Lower lobe of right lung (tissue), 2 donors: Measurements from ENCODE around the gene CALR3. TPM values are rescaled to one million over a fixed set of nuclear protein-coding genes. Genes with fewer than 3 reads are reported as not detected.
"Not testable (repeated sequence)": the region's sequence is repeated elsewhere in the genome, so short reads cannot be mapped to it uniquely, and the experiment has no call there.

Experiments
- ATAC-seq, 2 donors: fragments of 200-7000 bp; cut with Tn5 transposase; one replicate each; pipeline ENCODE4 v1.9.1; 2020 to 2022; ENCODE audit warnings: mild to moderate bottlenecking in 2 of 2, moderate library complexity in 2 of 2
- DNase-seq: peaks from one replicate; pipeline ENCODE4 v3.0.0-alpha.2; 2020
- H3K27ac ChIP-seq: fragments of 200-600 bp; one replicate; pipeline ENCODE4 v1.8.0; 2022
- H3K27me3 ChIP-seq: fragments of 200-600 bp; one replicate; pipeline ENCODE4 v1.8.0; 2022; ENCODE audit warnings: low read depth
- H3K36me3 ChIP-seq: fragments of 200-600 bp; one replicate; pipeline ENCODE4 v1.8.0; 2022; ENCODE audit warnings: mild to moderate bottlenecking
- H3K4me1 ChIP-seq: fragments of 200-600 bp; one replicate; pipeline ENCODE4 v1.8.0; 2022
- H3K4me3 ChIP-seq: fragments of 200-600 bp; one replicate; pipeline ENCODE4 v1.8.0; 2022; ENCODE audit warnings: mild to moderate bottlenecking
- H3K9me3 ChIP-seq: fragments of 200-600 bp; one replicate; pipeline ENCODE4 v1.8.0; 2022
- intact Hi-C: fragments of 100-400 bp; cut with DNase I; formaldehyde crosslinking; loops from one replicate; pipeline ENCODE4 v1.11.0; 2022
- total RNA-seq: library from RNA; stranded (reverse); fragmentation: NEBNext Ultra II Directional; extraction: Animal tissue kit (Norgen Biotek cat#: 25700); gene quantifications from one replicate; pipeline ENCODE4 v1.2.1, GENCODE V29; 2021
- TF ChIP-seq, protein P1 (sequence below): fragments of 200-600 bp; IDR thresholded peaks from one replicate; pipeline ENCODE4 v1.8.0; 2022; ENCODE audit warnings: antibody characterized with exemption, mild to moderate bottlenecking
- donor health status: DM: no; HTN: yes; CAD: no; lungs with severe emphysema.

Gene CALR3
- total RNA-seq, 1 donor from 2014 or later, result not detected

DNA sequence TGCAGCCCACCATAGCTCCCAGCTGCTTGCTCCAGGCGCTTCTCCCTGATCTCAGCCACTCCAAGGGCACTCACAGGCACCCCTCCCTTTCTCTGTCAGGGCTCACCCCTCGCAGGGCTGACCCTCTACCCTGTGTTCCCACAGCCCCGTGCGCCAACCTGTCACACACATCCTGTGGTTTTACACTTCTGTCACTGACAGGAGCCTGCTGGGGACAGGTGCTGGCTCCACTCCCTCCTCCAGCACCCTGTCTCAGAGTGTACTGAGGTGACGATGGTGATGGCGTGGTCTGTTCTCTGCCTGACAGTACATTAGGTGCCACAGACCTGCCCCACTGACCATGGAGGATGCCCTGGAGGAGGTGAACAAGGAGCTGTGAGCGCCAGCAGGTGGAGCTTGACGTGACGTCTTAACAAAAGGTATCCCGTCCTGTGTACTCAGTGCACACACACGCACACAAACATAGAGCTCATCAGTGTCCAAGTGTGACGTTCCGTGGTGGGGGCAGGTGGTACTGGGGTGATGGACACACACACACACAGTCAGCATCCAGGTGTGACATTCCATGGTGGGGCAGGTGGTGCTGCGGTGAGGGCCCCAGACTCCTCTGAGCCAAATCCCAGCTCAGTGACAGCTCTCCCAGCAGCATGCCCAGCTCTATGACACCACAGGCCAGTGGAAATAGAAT, 21.1 kb upstream of the CALR3 start:
- no peaks in the 10 kb centered on the region for H3K9me3 ChIP-seq
- H3K4me3 ChIP-seq, result no peak overlapping the region
- ATAC-seq (no peak), DNase-seq (no peak)
- intact Hi-C loops, result no loop called here
- H3K27ac ChIP-seq, result no peak overlapping the region
- no peaks in the 10 kb centered on the region for H3K4me1 ChIP-seq
- H3K27me3 ChIP-seq, result no peaks in the 10 kb centered on the region
- peaks cover 81% of the 10 kb centered on the region for H3K36me3 ChIP-seq
- TF ChIP-seq, protein P1, sequence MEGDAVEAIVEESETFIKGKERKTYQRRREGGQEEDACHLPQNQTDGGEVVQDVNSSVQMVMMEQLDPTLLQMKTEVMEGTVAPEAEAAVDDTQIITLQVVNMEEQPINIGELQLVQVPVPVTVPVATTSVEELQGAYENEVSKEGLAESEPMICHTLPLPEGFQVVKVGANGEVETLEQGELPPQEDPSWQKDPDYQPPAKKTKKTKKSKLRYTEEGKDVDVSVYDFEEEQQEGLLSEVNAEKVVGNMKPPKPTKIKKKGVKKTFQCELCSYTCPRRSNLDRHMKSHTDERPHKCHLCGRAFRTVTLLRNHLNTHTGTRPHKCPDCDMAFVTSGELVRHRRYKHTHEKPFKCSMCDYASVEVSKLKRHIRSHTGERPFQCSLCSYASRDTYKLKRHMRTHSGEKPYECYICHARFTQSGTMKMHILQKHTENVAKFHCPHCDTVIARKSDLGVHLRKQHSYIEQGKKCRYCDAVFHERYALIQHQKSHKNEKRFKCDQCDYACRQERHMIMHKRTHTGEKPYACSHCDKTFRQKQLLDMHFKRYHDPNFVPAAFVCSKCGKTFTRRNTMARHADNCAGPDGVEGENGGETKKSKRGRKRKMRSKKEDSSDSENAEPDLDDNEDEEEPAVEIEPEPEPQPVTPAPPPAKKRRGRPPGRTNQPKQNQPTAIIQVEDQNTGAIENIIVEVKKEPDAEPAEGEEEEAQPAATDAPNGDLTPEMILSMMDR, result no peak

DNA sequence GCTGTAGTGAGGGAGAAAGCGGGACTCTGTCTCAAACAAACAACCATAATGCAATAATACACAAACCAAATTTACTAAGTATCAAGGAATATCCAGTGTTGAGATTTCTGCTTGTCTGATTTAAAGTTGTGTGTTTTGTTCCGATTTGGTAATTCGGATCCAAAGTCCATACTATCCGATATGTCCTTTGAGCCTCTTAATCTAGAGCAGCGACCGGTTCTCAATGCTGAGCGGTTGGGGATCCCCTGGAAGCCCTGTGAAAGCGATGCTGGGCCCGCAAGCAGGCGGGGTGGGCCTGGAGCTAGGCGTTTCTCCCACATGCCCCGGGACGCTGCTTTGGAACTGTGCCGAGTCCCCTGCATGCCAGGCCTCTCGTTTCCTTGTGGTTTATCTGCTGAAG, 20.4 kb upstream of the CALR3 start:
- H3K4me3 ChIP-seq, result no peak overlapping the region
- TF ChIP-seq, protein P1, result no peak
- no peaks in the 10 kb centered on the region for H3K9me3 ChIP-seq
- intact Hi-C loops, result no loop called here
- H3K27me3 ChIP-seq, result no peaks in the 10 kb centered on the region
- no peak for DNase-seq
- H3K4me1 ChIP-seq, result no peaks in the 10 kb centered on the region
- H3K36me3 ChIP-seq, result peaks cover 81% of the 10 kb centered on the region
- no peak overlapping the region for H3K27ac ChIP-seq
- no peak for ATAC-seq

DNA sequence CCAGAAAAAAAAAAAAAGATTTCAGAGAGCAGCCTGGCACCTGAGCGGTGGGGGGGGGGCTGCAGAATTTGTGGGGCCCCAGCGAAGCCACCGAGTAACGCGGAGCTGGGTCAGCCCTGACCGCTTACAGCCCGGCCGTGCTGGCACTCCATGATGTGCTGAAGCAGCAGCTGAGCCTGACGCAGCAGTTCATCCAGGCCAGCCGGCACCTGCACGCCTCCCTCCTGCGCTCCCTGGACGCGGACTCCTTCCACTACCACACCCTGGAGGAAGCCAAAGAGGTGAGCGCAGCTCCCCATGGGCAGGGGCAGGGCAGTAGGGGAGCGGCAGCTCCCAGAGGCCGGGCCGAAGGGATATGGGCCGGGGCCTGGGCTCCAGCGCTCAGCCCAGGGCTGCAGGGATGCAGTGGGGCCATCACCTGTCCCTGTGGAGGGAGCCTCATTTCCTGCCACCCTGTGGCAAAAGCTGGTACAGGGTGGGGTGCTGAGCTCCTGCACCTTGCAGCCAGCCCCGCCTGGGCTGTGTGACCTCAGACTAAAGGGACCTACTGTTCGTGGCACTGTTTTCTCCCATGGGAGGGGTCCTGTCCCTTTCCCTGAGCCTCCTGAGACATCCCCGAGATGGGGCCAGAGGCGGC, 18.5 kb upstream of the CALR3 start:
- Histone ChIP-seq H3K4me3 (no peak overlapping the region), H3K9me3 (no peaks in the 10 kb centered on the region), H3K27me3 (no peaks in the 10 kb centered on the region), H3K36me3 (peaks cover 76% of the 10 kb centered on the region), H3K4me1 (no peaks in the 10 kb centered on the region), H3K27ac (no peak overlapping the region)
- TF ChIP-seq, protein P1, result no peak
- no peak for ATAC-seq
- no peak for DNase-seq
- intact Hi-C loops, result no loop called here

DNA sequence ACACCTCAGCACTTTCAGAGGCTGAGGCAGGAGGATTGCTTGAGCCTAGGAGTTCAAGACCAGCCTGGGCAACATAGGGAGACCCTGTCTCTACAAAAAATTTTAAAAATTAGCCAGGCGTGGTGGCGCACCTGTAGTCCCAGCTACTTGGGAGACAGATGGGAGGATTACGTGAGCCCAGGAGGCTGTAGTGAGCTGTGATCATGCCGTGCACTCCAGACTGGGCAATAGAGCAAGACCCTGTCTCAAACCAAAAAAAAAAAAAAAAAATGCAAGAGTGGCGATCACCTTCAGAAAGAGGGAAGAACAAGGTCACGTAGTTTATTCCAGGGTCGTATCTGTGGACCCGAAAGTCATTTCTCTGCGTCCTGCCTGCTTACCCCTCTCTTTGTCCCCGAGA, 16.6 kb upstream of the CALR3 start:
- H3K27me3 ChIP-seq, H3K9me3 ChIP-seq, ATAC-seq, H3K4me1 ChIP-seq, DNase-seq, intact Hi-C loops, H3K4me3 ChIP-seq, H3K27ac ChIP-seq: not testable (repeated sequence)
- H3K36me3 ChIP-seq, result peaks cover 64% of the 10 kb centered on the region

DNA sequence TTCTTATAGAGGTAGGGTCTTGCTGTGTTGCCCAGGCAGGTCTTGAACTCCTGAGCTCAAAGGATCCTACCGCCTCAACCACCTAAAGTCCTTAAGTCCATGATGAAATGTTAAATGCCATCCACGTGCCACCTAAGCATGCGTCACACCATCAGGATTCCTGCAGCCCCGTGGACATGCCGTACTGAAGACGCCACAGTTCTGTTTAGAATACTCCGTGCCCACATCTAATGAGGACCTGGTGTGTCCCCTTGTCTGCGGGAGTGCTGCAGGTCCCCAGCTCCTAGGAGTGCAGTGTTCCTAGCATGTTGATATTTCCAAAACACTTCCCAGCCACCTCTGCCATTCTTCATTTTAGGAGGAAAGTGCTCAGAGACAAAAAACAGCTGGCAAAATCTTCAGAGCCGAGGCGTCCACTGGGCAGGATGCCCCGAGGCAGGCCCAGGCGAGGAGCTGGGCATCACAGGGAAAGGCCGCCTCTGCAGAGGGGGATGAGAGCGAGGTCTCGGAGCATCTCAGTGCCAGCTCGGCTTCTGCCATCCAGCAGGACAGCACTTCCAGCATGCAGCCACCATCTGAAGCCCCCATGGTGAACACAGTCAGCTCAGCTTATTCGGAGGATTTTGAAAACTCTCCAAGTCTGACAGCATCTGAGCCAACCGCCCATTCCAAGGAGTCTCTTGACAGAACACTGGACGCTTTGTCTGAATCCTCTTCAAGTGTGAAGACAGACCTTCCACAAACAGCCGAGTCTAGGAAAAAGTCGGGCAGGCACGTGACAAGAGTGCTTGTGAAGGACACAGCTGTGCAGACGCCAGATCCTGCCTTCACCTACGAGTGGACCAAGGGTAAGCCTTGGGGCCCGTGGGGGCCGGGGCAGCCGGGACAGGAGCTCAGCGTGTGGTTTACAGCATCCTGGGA, 13.4 kb upstream of the CALR3 start:
- Histone ChIP-seq H3K9me3 (no peaks in the 10 kb centered on the region), H3K36me3 (peaks cover 55% of the 10 kb centered on the region), H3K4me3 (no peak overlapping the region), H3K4me1 (no peaks in the 10 kb centered on the region), H3K27ac (peak overlapping the region; percentile 31), H3K27me3 (no peaks in the 10 kb centered on the region)
- peak; percentile 30 to 53 for ATAC-seq
- TF ChIP-seq, protein P1, result no peak
- no peak for DNase-seq
- intact Hi-C loops, result no loop called here
